ENCODE measurements around the gene GALNTL6.
"Not testable (repeated sequence)": the region's sequence is repeated elsewhere in the genome, so short reads cannot be mapped to it uniquely, and the experiment has no call there.

The GALNTL6 gene

DNA sequence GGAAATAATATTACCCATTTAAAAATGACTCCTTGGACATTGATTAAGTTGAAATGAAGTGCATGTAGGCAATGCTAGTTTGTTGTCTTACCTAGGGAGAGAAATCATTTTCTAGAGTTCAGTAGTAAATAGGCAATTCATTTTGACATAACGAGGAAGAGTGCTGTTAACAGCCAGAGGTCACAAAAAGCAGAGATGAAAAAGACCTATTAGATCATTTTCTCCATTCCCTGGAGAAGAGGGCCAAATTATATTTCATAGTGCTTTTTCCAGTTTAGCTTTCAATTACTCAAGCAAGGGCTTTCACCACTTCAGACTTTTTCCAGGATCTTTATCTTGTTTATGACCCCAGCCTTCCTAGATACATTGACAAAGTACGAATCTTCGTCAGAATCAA, 981.1 kb downstream of the GALNTL6 start:
- DNase-seq = no peak

GRCh38 chr4:172797281-172797680, 984.1 kb downstream of the GALNTL6 start:
- intact Hi-C loops (cut with DNase I); DNase-seq: not testable (repeated sequence)

More for the DNA sequence above, 981.1 kb downstream of the GALNTL6 start:
- intact Hi-C loops (cut with DNase I) = no loop called here

DNA sequence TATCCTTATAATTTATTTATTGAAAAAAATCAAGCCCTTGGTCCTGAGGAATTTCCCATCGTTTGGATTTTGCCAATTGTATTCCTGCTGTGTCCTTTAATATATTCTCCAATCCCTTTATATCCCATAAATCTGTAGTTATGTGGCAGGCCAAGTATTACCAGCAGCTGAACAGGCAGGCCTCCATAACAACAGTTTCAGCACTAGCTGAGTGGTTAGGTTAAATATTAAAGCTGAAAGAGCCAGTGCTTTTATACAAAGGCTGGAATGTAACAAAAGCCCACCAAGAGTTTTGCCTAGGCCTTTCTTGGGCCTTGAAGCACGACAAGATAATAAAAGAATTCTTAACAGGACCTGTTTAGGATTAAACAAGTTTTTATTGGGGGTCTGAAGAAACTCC, 988.8 kb downstream of the GALNTL6 start:
- DNase-seq = no peak
- intact Hi-C loops (cut with DNase I) = no loop called here

DNA sequence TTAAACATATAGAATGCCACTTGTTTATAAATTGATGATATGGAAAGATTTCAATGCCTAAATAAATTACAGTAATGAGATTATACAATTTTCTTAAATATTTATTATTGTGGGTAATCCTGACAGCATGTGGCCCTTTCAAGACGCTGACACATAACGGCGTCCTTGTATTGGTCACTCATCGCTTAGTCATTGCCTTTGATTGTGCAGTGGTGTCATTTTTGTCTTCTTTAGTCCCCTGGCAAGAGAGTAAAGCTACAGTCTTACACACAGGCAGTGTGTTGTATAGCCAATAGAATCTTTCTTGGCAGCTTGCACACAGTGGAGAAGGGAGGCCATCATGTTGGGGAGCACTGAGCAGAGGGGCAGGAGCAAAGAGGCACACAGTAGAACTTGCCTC, 993.6 kb downstream of the GALNTL6 start:
- intact Hi-C loops (cut with DNase I) = no loop called here

DNA sequence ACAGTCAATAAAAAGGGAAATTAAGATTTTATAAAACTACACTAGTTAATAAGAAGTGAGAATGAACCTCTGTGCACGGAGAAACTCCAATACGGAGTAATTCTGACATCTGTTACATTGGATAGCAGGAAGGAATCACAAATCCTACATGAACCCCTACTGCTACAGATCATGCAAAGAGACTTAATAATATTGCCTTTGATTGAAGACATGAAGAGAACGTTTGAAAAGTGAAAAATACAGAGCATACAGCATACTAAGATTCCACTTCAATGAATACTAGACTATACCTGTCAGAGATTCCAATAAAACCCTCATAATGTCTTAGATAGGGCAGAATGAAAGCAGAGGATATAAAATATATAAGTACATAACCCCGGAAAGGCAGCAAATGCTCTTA, 995.0 kb downstream of the GALNTL6 start:
- intact Hi-C loops (cut with DNase I) = no loop called here
- no peak for DNase-seq

More for the DNA sequence above, 993.6 kb downstream of the GALNTL6 start:
- no peak for DNase-seq

- intact Hi-C loops (cut with DNase I) = no loop called here
- DNase-seq = no peak
These were observed 996.1 kb downstream of the GALNTL6 start for GRCh38 chr4:172809319-172809718.

GRCh38 chr4:172813359-172813923, 1000.2 kb downstream of the GALNTL6 start:
- intact Hi-C loops (cut with DNase I) = no loop called here

DNA sequence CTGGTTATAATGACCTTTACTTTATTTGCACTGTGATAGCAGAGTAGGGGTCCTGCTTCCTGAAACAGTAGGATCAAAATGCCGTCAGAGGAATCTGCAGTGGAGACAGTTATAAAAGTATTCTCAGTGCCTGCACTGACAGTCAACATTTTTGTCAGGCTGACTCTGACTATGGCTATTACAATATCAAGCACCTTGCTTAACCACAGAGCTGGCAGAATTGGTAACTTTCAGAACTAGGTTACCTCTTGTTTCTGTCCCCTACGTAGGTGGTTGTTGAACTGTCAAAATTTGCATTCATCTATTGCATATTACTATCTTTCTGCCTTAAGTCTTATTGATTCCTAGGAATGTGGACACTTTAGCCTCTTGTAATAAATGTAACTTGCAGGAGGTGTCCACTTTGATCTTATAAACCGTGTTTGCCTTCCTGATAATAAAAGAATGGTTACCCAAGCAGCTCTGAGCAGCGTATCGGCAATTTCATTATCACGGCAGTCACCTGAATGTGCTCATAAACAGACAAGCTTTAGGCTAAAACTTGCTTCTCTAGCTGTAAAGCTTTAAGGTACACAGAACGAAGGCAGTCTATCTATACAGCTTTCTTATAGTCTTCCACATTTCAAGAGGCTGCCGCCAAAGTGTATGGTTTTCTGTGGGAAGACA, 1002.4 kb downstream of the GALNTL6 start:
- no peak for DNase-seq
- intact Hi-C loops (cut with DNase I) = no loop called here

More at GRCh38 chr4:172813359-172813923, 1000.2 kb downstream of the GALNTL6 start:
- DNase-seq = no peak

- intact Hi-C loops (cut with DNase I) = no loop called here
- no peak for DNase-seq
These were observed 1005.7 kb downstream of the GALNTL6 start for GRCh38 chr4:172818901-172819300.

DNA sequence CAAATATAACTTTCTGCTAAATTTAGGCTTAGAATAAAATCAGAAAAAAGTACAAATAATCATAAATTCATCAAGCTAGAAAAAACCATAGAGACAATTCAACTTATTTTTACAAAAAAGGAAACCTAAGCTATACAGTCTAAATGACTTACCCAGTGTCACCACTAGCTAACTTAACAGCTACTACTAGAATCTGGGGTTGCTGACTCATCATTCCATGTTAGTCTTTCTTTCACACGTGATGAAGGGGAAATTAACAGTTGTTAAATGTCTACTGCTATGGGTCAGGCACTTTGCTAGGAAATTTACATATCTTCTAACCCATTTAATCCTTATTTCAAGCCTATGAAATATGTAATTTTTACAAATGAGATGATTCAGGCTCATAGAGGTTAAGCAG, 1006.1 kb downstream of the GALNTL6 start:
- intact Hi-C loops (cut with DNase I) = no loop called here
- DNase-seq = no peak

GRCh38 chr4:172822331-172822730, 1009.1 kb downstream of the GALNTL6 start:
- intact Hi-C loops (cut with DNase I) = no loop called here

GRCh38 chr4:172826346-172826745, 1013.1 kb downstream of the GALNTL6 start:
- intact Hi-C loops (cut with DNase I) = no loop called here
- DNase-seq = no peak

More at GRCh38 chr4:172822331-172822730, 1009.1 kb downstream of the GALNTL6 start:
- no peak for DNase-seq

- DNase-seq = no peak
- intact Hi-C loops (cut with DNase I) = no loop called here
These were observed 1013.7 kb downstream of the GALNTL6 start for GRCh38 chr4:172826861-172827260.

DNA sequence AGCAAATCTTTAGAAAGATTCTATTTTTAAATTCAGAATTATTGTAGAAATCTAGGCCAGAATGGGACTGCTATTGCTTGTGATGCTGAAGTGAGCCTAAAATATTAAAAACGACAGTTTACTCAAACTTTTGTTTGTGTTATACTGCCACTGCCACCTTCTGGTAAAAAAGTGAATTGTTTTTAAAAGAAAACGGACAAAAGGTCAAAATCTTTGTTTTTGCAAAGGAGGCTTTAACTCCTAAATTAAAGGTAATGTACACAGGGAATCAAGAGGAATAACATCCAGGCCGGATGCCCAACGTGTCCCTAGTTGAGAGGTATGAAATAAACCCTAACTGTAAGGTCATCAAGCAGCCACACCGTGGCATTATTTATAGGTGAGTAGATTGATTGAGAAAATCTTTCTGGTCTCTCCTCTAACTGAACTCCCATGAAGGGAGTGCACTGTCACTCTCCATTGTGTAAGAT, 1017.1 kb downstream of the GALNTL6 start:
- intact Hi-C loops (cut with DNase I) = no loop called here
- no peak for DNase-seq

- DNase-seq = no peak
- intact Hi-C loops (cut with DNase I) = no loop called here
These were observed 1023.5 kb downstream of the GALNTL6 start for GRCh38 chr4:172836661-172837060.

GRCh38 chr4:172838111-172838510, 1024.9 kb downstream of the GALNTL6 start:
- no peak for DNase-seq
- intact Hi-C loops (cut with DNase I) = no loop called here

- no peak for DNase-seq
These were observed 1025.7 kb downstream of the GALNTL6 start for GRCh38 chr4:172838943-172839342.

GRCh38 chr4:172842779-172843178, 1029.6 kb downstream of the GALNTL6 start:
- intact Hi-C loops (cut with DNase I) = no loop called here
- no peak for DNase-seq

More at GRCh38 chr4:172838943-172839342, 1025.7 kb downstream of the GALNTL6 start:
- intact Hi-C loops (cut with DNase I) = no loop called here

DNA sequence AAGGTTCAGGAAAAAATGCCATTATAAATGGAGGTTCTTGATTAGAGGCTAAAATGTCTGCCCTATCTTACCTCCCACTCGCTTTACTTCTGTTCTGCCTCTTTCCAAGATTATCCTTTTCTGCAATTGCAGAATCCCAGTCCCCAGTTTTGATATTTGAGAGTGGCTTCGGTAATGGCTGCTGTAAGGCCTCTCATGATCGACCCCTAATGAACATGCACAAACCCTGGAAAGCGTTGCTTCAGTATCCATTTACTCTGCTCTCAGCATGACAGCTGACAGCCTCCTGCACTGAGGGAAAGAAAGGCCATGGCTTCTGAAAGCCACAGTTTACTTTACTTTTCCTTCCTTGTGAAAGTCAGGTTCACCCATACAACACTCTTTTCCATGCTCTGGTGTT, 1030.0 kb downstream of the GALNTL6 start:
- DNase-seq = no peak
- intact Hi-C loops (cut with DNase I) = no loop called here

GRCh38 chr4:172844556-172844955, 1031.4 kb downstream of the GALNTL6 start:
- no peak for DNase-seq
- intact Hi-C loops (cut with DNase I) = no loop called here

DNA sequence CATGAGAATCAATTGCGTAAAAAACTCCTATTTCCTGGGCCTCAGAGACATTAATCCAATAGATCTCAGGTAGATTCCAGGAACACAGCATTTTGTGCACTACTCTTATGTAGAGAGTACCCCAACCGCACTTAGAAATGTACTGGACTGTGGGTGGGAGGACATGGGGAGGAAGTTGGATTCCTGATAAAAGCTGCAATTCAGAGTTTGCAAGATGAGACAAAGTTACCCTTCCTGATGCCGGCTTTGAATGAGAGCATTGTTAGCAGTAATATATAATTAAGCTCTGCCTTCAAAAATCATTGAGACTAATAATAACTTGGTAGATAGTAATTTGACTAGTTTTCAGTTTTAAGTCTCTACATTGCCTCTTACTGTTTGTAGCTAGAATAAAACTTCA, 1032.1 kb downstream of the GALNTL6 start:
- DNase-seq = no peak
- intact Hi-C loops (cut with DNase I) = no loop called here

Data from head of caudate nucleus (tissue), 42 donors.